HG02623 (cell line): ENCODE measurements around the gene TAS2R10.

Source experiments
- ATAC-seq: cut with Tn5 transposase; IDR thresholded peaks from one replicate; pipeline ENCODE4 v1.9.1; 2021; ENCODE audit warnings: moderate library complexity; ENCODE audit not compliant: unreplicated experiment

The TAS2R10 gene

DNA sequence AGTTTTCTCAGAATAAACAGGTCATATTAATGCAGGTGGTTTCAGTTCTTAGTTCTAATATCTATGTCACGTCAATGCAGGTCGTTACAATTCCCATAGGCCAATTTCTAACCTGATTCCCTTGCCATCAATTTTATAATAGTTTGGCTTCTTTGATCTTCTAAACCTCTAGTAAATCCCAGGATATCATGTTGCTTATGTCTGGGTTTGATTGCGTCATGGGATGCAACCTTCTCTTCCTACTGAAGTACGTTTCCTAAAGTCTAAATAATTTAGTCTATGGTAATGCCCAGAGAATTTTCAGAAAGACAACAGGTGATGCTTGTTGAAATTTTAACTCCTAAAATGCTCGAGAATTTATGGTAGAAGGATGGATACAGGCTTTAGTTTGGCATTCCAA is 42.9 kb downstream of the TAS2R10 start:
- ATAC-seq: no peak

DNA sequence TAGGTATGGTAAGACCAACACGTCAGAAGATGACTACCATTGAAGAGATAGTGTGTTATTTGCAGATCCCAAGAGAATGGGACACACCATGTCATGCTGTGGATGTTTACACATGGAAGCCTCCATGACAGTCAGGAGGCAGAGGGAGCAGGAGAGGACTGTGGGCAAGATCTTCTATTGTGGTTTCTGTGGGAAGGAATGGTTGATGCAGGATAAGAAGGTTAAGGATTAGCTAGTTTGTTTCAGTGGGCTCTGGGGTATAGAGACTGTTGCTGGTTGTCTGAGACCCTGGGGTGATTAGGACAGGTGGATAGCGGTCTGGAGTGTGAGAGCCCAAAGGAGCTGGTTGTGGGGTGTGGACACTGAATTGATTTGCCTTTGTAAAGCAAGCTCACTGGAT is 47.1 kb downstream of the TAS2R10 start:
- ATAC-seq: no peak
